H1 (cell line): ENCODE measurements around the gene DKK3. TPM values are rescaled to one million over a fixed set of nuclear protein-coding genes. Genes with fewer than 3 reads are reported as not detected.

ENCODE experiments used
- CTCF ChIA-PET: fragments of 300-600 bp; sonication (Branson Sonifier 250); formaldehyde crosslinking; loops from one replicate; lab custom pipeline; 2021; ENCODE audit not compliant: partially characterized antibody; lab: Charles Lee
- POLR2A ChIA-PET: fragments of 300-600 bp; sonication (Branson Sonifier 250); formaldehyde crosslinking; loops from one replicate; lab custom pipeline; 2021; ENCODE audit warnings: inconsistent platforms; ENCODE audit not compliant: partially characterized antibody; lab: Charles Lee
- DNase-seq, 2 experiments: peaks; one replicate each; pipeline versions ENCODE4 v3.0.0 to v3.0.0-alpha.2; 2010 to 2022; ENCODE audit warnings: low spot score in 2 of 2, low read depth in 1 of 2, mixed read lengths in 1 of 2
- FAIRE-seq: peaks from 2 replicates; lab custom pipeline; 2011; peaks lifted over from hg19 to GRCh38; lab: Jason Lieb, UNC
- H2AFZ ChIP-seq: 2 replicates; pipeline ENCODE4 v1.8.1; 2012; ENCODE audit warnings: low read length, inconsistent platforms
- H2AK5ac ChIP-seq: 2 replicates; pipeline ENCODE4 v1.6.1; 2013; ENCODE audit warnings: low read depth, low read length
- H2BK120ac ChIP-seq: replicated peaks from 2 replicates; pipeline ENCODE3; 2013; ENCODE audit warnings: low read depth, low read length, inconsistent platforms
- H2BK12ac ChIP-seq: 2 replicates; pipeline ENCODE4 v1.6.1; 2013; ENCODE audit warnings: low read depth, low read length
- H2BK15ac ChIP-seq: 2 replicates; pipeline ENCODE4 v1.6.1; 2013; ENCODE audit warnings: low read length
- H2BK20ac ChIP-seq: 2 replicates; pipeline ENCODE4 v1.6.1; 2013; ENCODE audit warnings: low read length
- H2BK5ac ChIP-seq: 2 replicates; pipeline ENCODE4 v1.6.1; 2013; ENCODE audit warnings: low read depth, low read length
- H3K14ac ChIP-seq: 2 replicates; pipeline ENCODE4 v1.6.1; 2013; ENCODE audit warnings: inconsistent platforms; ENCODE audit not compliant: insufficient read length
- H3K18ac ChIP-seq: 2 replicates; pipeline ENCODE4 v1.6.1; 2013; ENCODE audit warnings: low read length; ENCODE audit errors: extremely low read depth
- H3K23ac ChIP-seq: 2 replicates; pipeline ENCODE4 v1.6.1; 2013; ENCODE audit warnings: inconsistent platforms; ENCODE audit not compliant: insufficient read length
- H3K23me2 ChIP-seq: 2 replicates; pipeline ENCODE4 v1.6.1; 2013; ENCODE audit warnings: low read depth, low read length
- H3K27ac ChIP-seq: 2 replicates; pipeline ENCODE4 v1.6.1; 2011; ENCODE audit warnings: low read depth, low read length, inconsistent platforms
- H3K27me3 ChIP-seq, 4 experiments: replicated peaks in 1 of 4; 1 replicate in 1 of 4; 2 replicates in 3 of 4; pipeline versions ENCODE4 v1.6.1 to v1.8.1; 2011 to 2013; ENCODE audit warnings: low read length in 3 of 4, mild to moderate bottlenecking in 3 of 4, inconsistent platforms in 2 of 4, mixed read lengths in 2 of 4, moderate library complexity in 1 of 4; ENCODE audit not compliant: control insufficient read depth in 3 of 4, insufficient read depth in 3 of 4; ENCODE audit errors: extremely low read depth in 1 of 4
- H3K36me3 ChIP-seq, 4 experiments: 2 replicates each; pipeline versions ENCODE4 v1.6.1 to v1.8.1; 2011 to 2013; ENCODE audit warnings: mild to moderate bottlenecking in 4 of 4, low read length in 3 of 4, moderate library complexity in 2 of 4, control low read depth in 1 of 4, inconsistent platforms in 1 of 4; ENCODE audit not compliant: insufficient read depth in 4 of 4, control insufficient read depth in 2 of 4
- H3K4ac ChIP-seq: replicated peaks from 2 replicates; pipeline ENCODE3; 2013; ENCODE audit warnings: low read length, low read depth, mixed read lengths, inconsistent platforms; ENCODE audit not compliant: insufficient read length
- H3K4me1 ChIP-seq, 4 experiments: replicated peaks in 1 of 4; 1 replicate in 1 of 4; 2 replicates in 3 of 4; pipeline versions ENCODE4 v1.6.1 to v1.8.1; 2011 to 2013; ENCODE audit warnings: low read length in 3 of 4, inconsistent platforms in 2 of 4, mixed read lengths in 1 of 4; ENCODE audit not compliant: insufficient read depth in 4 of 4, control insufficient read depth in 3 of 4
- H3K4me2 ChIP-seq, 2 experiments: 2 replicates each; pipeline versions ENCODE4 v1.6.1 to v1.8.1; 2011 to 2013; ENCODE audit warnings: low read depth in 2 of 2, low read length in 2 of 2, control low read depth in 1 of 2, inconsistent platforms in 1 of 2, mild to moderate bottlenecking in 1 of 2; ENCODE audit not compliant: insufficient read depth in 1 of 2
- H3K4me3 ChIP-seq, 4 experiments: fragments of 200-600, 300-600 bp in 1 of 4; sonication (generic), shearing (Covaris generic), sonication (Bioruptor Twin) in 1 of 4; 2 replicates each; pipeline versions ENCODE4 v1.5.1 to v1.8.1; 2011 to 2016; ENCODE audit warnings: low read length in 4 of 4, low read depth in 3 of 4, control low read depth in 2 of 4, inconsistent platforms in 2 of 4, mild to moderate bottlenecking in 2 of 4, mixed read lengths in 1 of 4, moderate library complexity in 1 of 4; ENCODE audit not compliant: insufficient read depth in 2 of 4; ENCODE audit errors: extremely low read depth in 1 of 4
- H3K56ac ChIP-seq: replicated peaks from 2 replicates; pipeline ENCODE3; 2013; ENCODE audit warnings: low read depth, mild to moderate bottlenecking, mixed read lengths, low read length, inconsistent platforms; ENCODE audit not compliant: insufficient read length
- H3K79me1 ChIP-seq: 2 replicates; pipeline ENCODE4 v1.6.1; 2013; ENCODE audit warnings: low read depth, low read length, control low read depth
- H3K79me2 ChIP-seq, 2 experiments: 2 replicates each; pipeline versions ENCODE4 v1.6.1 to v1.8.1; 2012 to 2013; ENCODE audit warnings: low read length in 2 of 2, mild to moderate bottlenecking in 2 of 2, inconsistent platforms in 1 of 2; ENCODE audit not compliant: insufficient read depth in 2 of 2, control insufficient read depth in 1 of 2
- H3K9ac ChIP-seq, 4 experiments: replicated peaks in 1 of 4; 1 replicate in 1 of 4; 2 replicates in 3 of 4; pipeline versions ENCODE4 v1.6.1 to v1.8.1; 2011 to 2013; ENCODE audit warnings: low read depth in 3 of 4, low read length in 3 of 4, control low read depth in 2 of 4, mild to moderate bottlenecking in 2 of 4, moderate library complexity in 2 of 4, inconsistent platforms in 1 of 4; ENCODE audit errors: extremely low read depth in 1 of 4
- H3K9me3 ChIP-seq, 2 experiments: 2 replicates each; pipeline versions ENCODE4 v1.6.1 to v1.8.1; 2012 to 2013; ENCODE audit warnings: mild to moderate bottlenecking in 2 of 2, moderate library complexity in 2 of 2, control low read depth in 1 of 2, inconsistent platforms in 1 of 2, low read depth in 1 of 2, low read length in 1 of 2, mixed read lengths in 1 of 2; ENCODE audit not compliant: insufficient read depth in 2 of 2
- H4K20me1 ChIP-seq, 2 experiments: replicated peaks in 1 of 2; 2 replicates each; pipeline versions ENCODE3 to v1.8.1; 2011 to 2013; ENCODE audit warnings: inconsistent platforms in 2 of 2, low read length in 2 of 2, mild to moderate bottlenecking in 1 of 2; ENCODE audit not compliant: insufficient read depth in 2 of 2, control insufficient read depth in 1 of 2
- H4K5ac ChIP-seq: 2 replicates; pipeline ENCODE4 v1.6.1; 2013; ENCODE audit warnings: low read length, low read depth, mixed read lengths, inconsistent platforms; ENCODE audit not compliant: insufficient read length
- H4K8ac ChIP-seq: 2 replicates; pipeline ENCODE4 v1.8.0; 2013; ENCODE audit warnings: mild to moderate bottlenecking, moderate library complexity, low read length, inconsistent platforms; ENCODE audit not compliant: insufficient read depth; ENCODE audit errors: extremely low read depth
- H4K91ac ChIP-seq: replicated peaks from 2 replicates; pipeline ENCODE3; 2013; ENCODE audit warnings: low read length, mixed read lengths, inconsistent platforms; ENCODE audit not compliant: insufficient read length
- BRCA1 ChIP-seq: IDR thresholded peaks from 2 replicates; pipeline ENCODE4 v1.6.1; 2012; ENCODE audit warnings: low read depth, low read length, improper control_type of control experiment
- CREB1 ChIP-seq: IDR thresholded peaks from 2 replicates; pipeline ENCODE4 v1.6.1; 2012; ENCODE audit warnings: inconsistent platforms
- CTBP2 ChIP-seq: IDR thresholded peaks from 2 replicates; pipeline ENCODE4 v1.7.0; 2011; ENCODE audit warnings: borderline replicate concordance, mild to moderate bottlenecking, moderate library complexity, mixed read lengths, low read length; ENCODE audit not compliant: insufficient read depth, insufficient read length
- PHF8 ChIP-seq: fragments of 200-600 bp; sonication (generic); conservative IDR thresholded peaks from 2 replicates; pipeline ENCODE4 v1.7.1; 2012; ENCODE audit warnings: low read depth, mild to moderate bottlenecking, inconsistent platforms, low read length, moderate library complexity
- POLR2A ChIP-seq, 2 experiments: IDR thresholded peaks; 1 replicate in 1 of 2; 2 replicates in 1 of 2; pipeline ENCODE4 v1.6.1; 2011; ENCODE audit warnings: low read depth in 2 of 2, low read length in 2 of 2, mild to moderate bottlenecking in 2 of 2; ENCODE audit errors: control extremely low read depth in 1 of 2
- POLR2AphosphoS5 ChIP-seq: IDR thresholded peaks from 2 replicates; pipeline ENCODE4 v1.6.1; 2011; ENCODE audit warnings: low read depth, low read length
- RFX5 ChIP-seq: IDR thresholded peaks from 2 replicates; pipeline ENCODE4 v1.6.1; 2011; ENCODE audit warnings: low read depth, low read length, improper control_type of control experiment, borderline replicate concordance
- RNF2 ChIP-seq: fragments of 200-900, 300-1000 bp; sonication (generic); IDR thresholded peaks from 2 replicates; pipeline ENCODE4 v1.7.1; 2016; ENCODE audit warnings: borderline replicate concordance, low read depth, mild to moderate bottlenecking, antibody characterized with exemption, low read length; ENCODE audit not compliant: poor library complexity, severe bottlenecking; ENCODE audit errors: missing control alignments
- TBP ChIP-seq: IDR thresholded peaks from 2 replicates; pipeline ENCODE4 v1.6.1; 2011; ENCODE audit warnings: low read depth, low read length, improper control_type of control experiment
- WGBS, 2 experiments: shearing (Covaris generic) in 1 of 2; methylation state at CpG; one replicate each; pipeline versions ENCODE4 v1.1.6 to v1.1.7; 2013 to 2015; ENCODE audit warnings: low lambda C conversion rate in 2 of 2, mixed read lengths in 2 of 2, inconsistent platforms in 1 of 2, low coverage in 1 of 2, missing lambda C conversion rate in 1 of 2; ENCODE audit not compliant: insufficient replicate concordance in 2 of 2, insufficient coverage in 1 of 2, insufficient read length in 1 of 2; ENCODE audit errors: extremely low coverage in 1 of 2, missing lambda C conversion rate in 1 of 2; 5-methylcytosine and 5-hydroxymethylcytosine counted together
- polyA plus RNA-seq, 7 experiments: library from polyadenylated mRNA; depleted of rRNA in 3 of 7; stranded (reverse) in 5 of 7; unstranded in 2 of 7; fragments of >200 nt in 5 of 7; fragments of 200-250 nt in 2 of 7; gene quantifications; 1 replicate in 5 of 7; 2 replicates in 1 of 7; 4 replicates in 1 of 7; pipeline versions ENCODE4 v1.2.1 to v1.2.3, GENCODE V29; 2011 to 2013; ENCODE audit warnings: missing spikeins in 2 of 7, mixed read lengths in 2 of 7
- total RNA-seq: library from RNA; stranded (reverse); fragmentation: NEBNext Ultra II Directional; extraction: Animal tissue kit (Norgen Biotek cat#: 25700); gene quantifications from 2 replicates; pipeline ENCODE4 v1.2.1, GENCODE V29; 2021
- TF ChIP-seq, protein P1 (sequence below): IDR thresholded peaks from 2 replicates; pipeline ENCODE4 v1.6.1; 2012; ENCODE audit warnings: inconsistent platforms

Gene DKK3
- total and polyA plus RNA-seq, 2 of the 8 experiments (the other 6 are each of a cell fraction or from before 2014, with no cell fraction given) = 30.0 to 40.1 TPM

DNA sequence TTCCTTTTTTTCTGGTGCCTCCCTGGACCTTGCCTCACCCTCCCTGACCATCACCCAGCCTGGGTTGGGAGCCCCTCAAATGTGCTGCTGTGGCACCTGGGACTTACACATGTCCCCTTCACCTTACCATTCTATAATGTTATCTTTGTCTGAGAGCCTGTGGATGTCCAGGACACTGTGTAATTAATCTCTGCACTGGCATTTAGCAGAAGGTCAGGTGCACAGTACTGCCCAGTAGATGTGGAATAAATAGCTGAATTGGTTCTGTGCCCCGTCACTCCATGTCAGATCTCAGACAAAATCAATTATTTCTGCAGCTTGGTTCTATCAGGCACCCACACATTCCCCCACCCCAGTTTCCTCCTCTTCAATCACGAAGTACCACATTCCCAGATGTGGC, 19.9 kb upstream of the DKK3 start:
- Histone ChIP-seq H4K20me1 (no peaks in the 10 kb centered on the region), H3K36me3 (no peaks in the 10 kb centered on the region), H2BK20ac (no peak overlapping the region), H3K23me2 (no peaks in the 10 kb centered on the region), H3K14ac (no peak overlapping the region), H2AFZ (no peak overlapping the region), H3K27ac (no peak overlapping the region), H3K56ac (no peak overlapping the region), H3K4ac (no peak overlapping the region), H3K9me3 (peaks cover 13 to 14% of the 10 kb centered on the region in 2 experiments; a peak in 2 of 4 replicates), H2BK15ac (no peak overlapping the region), H2BK12ac (no peak overlapping the region), H2BK5ac (no peak overlapping the region), H2BK120ac (no peak overlapping the region), H3K27me3 (no peaks in the 10 kb centered on the region), H2AK5ac (no peak overlapping the region), H4K8ac (no peak overlapping the region), H3K9ac (no peak overlapping the region), H3K4me1 (no peaks in the 10 kb centered on the region), H3K18ac (no peak overlapping the region), H4K91ac (no peak overlapping the region), H3K4me3 (no peak overlapping the region), H3K4me2 (no peak overlapping the region), H3K79me2 (no peaks in the 10 kb centered on the region), H3K79me1 (no peaks in the 10 kb centered on the region), H4K5ac (no peak overlapping the region), H3K23ac (no peak overlapping the region)
- ChIA-PET POLR2A (no interaction called here), CTCF (interaction anchor here (1.2 to 3.7 kb wide), 6 partner anchors 9 to 62 kb away, joined by 3 to 18 read pairs (median 5); no protein-coding TSS in a partner anchor)
- TF ChIP-seq, protein P1, sequence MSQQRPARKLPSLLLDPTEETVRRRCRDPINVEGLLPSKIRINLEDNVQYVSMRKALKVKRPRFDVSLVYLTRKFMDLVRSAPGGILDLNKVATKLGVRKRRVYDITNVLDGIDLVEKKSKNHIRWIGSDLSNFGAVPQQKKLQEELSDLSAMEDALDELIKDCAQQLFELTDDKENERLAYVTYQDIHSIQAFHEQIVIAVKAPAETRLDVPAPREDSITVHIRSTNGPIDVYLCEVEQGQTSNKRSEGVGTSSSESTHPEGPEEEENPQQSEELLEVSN = no peak
- TF ChIP-seq RFX5 = no peak
- TF ChIP-seq TBP = no peak
- TF ChIP-seq POLR2A (IDR thresholded peaks at IDR 0.05; ENCODE audit: control extremely low read depth in 1 of 2, low read depth in 2 of 2, low read length in 2 of 2) = no peak
- no peak for TF ChIP-seq POLR2AphosphoS5
- TF ChIP-seq CREB1 = no peak
- no peak for TF ChIP-seq RNF2
- no peak for TF ChIP-seq PHF8
- TF ChIP-seq BRCA1 = no peak
- no peak for TF ChIP-seq CTBP2
- DNase-seq (no peak), FAIRE-seq (no peak)
- WGBS, 2 experiments = 74% methylated on average over 2 of the region's 2 CpGs; no CpG with 5 or more reads in 1 of the 2 experiments
